Activated CD4-positive, alpha-beta T cell treated with anti-CD3 and anti-CD28 coated beads, Interleukin-2, Interleukin-6, amounts not matched to agents 100 ng/mL and 50 ng/mL, durations not matched to agents 16 hours and 8 hours (primary cell): ENCODE data around the gene COMMD4.
"Not testable (repeated sequence)": the region's sequence is repeated elsewhere in the genome, so short reads cannot be mapped to it uniquely, and the experiment has no call there.

ENCODE experiments used
- DNase-seq: peaks from one replicate; pipeline ENCODE4 v3.0.0-alpha.2; 2020

The COMMD4 gene

DNA sequence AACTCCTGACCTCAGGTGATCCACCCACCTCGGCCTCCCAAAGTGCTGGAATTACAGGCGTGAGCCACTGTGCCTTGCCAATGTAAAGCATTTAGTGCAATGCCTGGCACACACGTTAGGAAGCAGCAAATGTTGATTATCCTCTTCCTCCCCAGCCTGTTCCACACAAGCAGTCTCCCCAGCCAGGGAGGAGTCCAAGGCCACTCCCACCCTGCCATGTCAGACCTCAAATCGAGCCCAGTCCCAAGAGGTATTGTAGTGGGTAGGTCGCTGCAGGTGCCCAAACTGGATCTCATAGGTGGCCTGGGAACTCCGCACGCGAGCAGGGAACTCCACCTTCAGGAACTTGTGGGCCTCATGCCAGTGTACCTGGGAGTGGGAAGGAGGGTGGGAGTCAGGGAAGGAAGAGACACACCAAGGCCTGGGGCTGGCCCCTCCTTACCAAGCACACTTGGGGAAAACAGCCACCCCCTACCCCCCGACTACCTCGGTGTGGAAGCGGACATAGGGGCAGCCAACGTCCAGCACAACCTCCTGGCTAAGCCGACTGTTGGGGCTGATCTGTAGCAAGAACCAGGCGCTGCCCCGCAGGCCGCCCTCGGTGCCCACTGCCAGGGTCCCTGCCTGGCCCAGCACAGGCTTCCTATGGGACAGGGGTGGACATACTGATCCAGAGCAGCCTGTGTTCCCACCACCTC lies 22.3 kb downstream of the COMMD4 start:
- DNase-seq, result no peak

DNA sequence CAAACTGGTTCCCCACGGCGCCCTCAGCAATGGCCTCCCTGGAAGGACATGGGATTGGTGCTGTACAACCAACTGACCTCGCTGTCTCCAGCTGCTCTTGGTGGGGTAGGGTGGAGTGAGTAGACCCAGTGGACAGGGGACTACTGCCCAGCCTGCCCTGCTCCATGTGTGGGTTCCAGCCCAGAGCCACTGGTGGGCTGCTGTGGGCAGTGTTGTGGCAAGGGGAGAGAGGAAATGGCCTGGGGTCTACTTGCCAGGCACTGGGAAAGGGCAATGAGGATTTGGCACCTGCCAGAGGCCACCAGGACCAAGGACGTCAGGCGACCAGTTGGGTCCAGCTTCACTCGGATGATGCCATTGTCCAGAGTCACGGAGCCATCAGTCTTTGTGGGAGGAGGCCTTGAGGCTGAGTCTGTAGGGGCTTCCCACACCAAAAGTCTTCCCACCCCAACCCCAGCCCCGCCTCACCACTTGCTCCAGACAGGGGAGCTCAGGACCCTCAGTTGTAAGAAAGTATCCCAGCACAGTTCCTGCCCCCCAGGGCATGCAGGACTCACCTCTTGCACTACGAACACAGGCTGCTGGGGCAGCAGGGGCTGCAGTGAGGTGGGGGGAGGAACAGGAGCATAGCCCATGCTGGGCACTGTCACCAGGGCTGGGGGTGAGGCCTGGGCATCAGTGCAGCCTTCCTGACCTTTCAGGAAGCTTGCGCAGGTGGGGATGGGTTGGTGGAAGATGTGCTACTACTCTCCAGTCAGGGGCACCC lies 23.1 kb downstream of the COMMD4 start:
- no peak for DNase-seq

DNA sequence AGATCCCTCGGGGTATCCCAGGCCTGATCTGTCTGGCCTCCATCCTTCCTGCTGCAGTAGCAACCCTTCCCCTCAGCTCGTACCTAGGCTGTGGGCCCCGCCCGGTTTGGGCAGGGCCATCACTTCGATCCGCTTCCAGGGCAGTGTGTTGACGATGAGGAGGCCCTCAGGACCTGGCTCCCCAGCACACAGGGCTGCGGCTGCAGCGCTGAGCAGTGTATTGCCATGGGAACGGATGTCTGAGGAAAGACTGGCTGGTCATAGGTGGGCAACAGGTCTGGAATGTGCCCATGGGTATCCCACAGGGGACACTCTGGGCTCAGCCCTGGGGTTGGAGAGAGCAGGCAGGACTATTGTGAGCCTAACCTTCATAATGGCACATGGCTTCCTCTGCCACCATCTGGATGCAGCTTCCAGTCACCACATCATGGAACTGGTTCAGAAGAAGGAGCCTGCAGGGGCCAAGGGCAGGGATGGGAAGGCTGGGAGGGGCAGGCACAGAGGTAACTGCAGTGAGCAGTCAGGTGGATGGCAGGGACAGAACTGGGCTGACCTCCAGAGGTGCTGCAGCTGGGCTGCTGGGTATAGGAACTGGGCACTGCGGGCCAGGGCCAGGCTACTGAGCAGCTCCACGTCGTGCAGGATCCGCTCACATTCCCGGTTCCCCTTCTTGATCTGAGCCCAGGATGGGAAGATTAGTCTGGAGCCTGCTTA lies 23.8 kb downstream of the COMMD4 start:
- no peak for DNase-seq

DNA sequence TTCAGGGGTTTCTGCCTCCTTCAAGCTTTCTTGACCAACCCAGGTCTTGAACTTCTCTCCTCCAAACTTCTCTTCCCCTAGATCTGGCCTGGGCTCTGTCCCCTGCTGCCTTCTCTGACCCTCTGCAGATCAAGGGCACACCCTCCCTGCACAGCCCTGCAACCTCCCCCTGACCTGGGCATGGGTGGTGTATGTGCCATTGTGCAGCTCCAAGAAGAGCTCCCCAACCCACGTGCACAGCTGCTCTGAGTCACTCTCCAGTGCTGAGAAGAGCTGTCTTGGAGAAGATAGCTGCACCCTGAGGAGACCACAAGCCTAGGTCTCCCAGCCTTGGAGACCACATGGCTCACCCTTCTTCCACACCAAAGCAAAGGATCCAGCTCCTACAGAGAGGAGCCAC lies 24.5 kb downstream of the COMMD4 start:
- no peak for DNase-seq

DNA sequence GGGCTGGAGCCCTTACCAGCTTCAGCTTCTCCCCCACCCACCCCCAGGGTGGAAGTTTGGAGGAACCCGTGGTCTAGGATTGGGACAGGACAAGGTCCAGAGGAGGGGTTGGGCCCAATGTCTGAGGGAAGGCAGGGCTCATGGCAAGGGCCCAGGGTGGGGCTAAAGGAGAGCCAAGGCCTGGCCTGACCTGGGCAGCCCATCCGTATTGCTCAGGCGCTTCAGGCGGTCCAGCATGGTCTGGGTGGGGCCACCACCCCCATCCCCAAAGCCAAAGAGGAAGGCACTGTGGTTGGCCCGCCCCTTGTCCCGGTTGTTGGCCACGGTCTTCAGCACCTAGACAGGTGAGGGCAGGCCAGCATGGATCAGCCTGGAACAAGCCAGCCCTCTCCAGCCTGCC lies 25.0 kb downstream of the COMMD4 start:
- no peak for DNase-seq

DNA sequence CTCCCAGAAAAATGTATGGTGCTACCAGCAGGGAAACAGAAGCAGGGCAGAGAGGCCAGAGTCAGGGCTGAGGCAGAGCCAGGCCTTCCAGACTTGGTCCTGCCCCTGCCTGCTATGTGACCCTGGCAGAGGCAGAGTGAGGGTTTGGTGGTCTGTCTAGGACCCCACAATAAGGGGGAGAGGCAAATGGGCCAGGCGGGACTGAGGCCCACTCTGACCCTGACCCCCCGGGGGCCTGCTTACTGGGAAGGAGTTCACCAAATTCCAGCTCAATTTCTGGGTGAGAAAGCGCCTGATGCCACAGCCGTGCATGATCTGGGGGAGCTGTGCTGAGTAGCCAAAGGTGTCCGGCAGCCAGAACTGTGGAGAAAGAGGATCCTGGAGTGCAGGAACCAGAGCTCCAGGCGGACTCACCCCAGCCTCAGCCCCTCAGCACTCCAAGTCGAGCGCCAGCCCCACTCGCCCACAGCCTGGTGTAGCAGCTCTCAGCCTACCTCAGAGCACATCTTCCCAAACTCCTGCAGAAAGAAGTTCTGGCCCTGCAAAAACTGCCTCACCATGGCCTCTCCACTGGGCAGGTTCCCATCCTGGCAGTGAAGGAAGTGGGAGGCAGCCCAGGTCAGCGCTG lies 25.6 kb downstream of the COMMD4 start:
- DNase-seq, result no peak

DNA sequence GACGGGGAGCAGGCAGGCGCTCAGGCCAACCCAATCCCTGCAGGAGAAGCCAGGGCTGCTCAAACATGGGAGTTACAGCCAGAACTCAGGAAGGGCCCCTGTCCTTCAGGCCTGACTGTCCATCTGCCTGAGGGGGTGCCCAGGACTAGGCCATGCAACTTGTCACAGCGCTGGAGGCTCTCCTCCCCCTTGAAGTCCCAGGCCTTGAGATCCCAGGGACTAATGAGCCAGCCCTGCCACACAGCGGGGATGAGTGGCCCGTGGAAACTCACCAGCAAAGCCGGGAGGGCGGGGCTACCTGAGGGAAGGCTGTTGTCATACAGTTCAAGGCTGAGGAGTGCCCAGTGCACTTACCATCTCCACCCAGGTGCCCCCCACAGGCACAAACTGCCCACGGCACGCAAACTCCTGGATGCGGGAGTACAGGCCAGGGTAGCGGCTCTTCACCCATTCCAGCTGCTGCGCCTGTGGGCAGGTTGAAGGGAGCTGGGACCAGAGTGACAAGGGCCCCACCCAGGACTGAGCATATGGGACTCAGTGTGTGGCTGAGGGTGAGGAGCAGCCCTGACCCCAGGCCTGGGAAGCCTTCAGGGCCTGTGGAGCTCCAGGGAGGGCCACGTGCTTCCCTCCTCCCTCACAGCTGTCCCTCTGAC lies 26.3 kb downstream of the COMMD4 start:
- DNase-seq, result no peak

DNA sequence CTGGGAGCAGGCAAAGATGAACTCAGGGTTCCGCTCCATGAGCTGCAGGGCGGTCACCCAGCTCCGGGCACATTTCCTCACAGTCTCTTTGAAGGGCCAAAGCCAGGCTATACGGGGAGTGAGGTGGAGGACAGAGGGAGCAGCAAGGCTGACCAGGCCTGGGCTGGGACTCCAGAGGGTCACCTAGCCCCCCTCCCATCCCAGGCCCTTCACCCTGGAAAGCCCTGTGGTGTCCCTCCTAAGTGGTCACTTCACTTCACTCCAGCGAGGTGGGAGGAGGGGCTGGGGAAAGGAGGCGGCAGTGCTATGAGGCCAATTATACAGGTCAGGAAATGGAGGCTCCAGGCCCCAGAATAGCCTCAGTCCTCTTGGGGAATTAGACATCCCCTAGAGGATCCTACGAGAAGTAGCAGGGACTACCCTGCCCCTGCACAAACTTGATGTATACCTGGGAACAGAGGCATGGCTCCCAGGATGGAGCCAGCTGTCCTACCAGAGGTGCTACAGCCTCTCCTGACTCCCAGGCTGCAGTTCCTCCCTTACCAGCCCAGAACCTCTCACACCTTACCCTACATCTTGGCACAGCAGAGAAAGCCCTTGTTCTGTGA lies 26.9 kb downstream of the COMMD4 start:
- no peak for DNase-seq

DNA sequence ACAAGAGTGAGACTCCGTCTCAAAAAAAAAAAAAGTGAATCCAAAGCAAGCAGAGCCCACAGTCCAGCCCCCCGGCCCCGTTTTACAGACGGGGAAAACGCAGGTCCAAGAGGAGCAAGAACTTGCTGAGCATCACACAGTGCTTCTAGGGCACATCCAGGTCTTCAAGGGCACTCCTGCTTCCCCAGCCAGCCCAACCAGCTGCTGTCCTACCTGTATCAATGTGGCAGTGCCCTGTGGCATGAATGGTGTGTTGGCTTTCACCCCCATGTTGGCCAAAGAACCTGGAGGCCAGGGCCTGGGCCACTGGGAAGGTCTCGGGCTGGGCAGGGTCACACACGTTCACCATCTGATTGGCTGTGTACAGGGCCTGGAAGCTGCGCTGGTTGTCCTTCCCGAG lies 27.9 kb downstream of the COMMD4 start:
- no peak for DNase-seq

DNA sequence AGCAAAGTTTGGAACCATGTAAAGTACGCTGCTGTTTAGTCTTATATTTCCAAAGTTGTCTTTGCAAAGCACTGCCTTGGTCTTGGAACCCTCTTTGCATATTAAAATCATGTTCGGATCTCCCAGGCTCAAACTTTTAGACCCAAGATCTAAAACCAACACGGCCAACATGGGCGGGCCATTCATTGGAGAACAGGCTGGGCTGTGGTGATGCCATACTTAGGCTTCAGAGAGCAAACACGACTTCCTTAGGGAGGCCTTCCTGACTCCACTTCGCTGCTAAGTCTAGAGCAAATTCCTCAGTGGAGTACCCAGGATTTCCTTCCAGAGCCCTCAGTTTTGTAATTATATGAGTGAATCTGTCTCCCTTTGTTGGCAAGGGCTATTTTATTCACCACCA lies 29.0 kb downstream of the COMMD4 start:
- no peak for DNase-seq

DNA sequence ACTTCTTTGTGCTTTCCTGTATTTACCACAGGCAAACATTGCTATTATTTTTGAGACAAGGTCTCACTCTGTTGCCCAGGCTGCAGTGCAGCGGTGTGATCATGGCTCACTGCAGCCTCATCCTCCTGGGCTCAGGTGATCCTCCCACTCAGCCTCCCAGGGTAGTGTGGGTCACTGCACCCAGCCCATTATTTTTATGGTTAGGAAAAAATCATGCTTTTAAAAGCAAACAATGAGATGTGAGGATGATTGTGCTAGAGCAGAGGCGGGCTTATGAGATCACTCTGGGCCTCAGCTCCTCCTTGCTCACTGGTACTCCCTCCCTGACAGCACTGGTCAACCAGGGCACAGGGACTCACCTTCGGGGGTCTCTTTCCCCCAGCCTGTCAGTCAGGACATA lies 30.3 kb downstream of the COMMD4 start:
- no peak for DNase-seq

DNA sequence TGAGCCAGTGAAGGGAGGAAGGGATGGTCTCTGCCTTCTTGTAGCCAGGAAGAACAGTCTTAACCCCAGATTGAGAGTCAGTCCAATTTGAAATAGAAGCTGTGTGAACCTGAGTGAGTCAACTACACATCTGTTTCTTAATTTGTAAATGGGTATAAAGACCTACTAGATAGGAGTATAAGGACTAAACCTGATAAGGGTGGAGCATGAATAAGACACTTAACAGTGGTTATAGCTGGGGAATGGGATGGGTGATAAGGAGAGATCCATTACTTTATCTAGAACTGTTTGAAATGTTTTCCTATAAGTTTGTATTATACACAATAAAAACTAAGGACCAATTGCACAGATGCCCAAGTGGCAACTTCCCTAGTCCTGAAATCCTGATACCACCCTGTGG lies 31.1 kb downstream of the COMMD4 start:
- DNase-seq, result no peak

DNA sequence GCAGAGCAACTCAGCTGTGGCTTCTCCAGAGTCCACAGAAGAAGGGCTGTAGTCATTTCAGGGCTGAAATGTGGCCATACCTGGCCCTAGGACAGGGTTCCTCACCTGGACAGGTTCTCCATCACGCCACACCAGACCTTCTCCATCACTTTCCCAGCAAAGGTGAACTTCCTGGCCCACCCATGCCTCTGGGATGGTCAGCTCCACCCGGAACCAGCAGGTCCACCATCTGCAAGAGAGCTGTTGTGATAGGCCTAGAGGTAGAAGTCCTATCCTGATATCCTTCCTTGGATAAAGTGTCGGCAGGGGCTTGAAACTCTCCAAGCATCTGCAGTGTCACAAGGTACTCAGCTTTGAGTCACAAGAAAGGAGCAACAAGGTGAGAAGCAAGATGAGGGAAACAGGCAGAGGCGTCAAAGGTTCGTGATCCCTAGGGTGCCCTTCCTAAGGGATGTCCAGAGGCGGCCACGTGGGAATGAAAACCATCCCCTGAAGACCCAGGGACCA lies 31.6 kb downstream of the COMMD4 start:
- no peak for DNase-seq

DNA sequence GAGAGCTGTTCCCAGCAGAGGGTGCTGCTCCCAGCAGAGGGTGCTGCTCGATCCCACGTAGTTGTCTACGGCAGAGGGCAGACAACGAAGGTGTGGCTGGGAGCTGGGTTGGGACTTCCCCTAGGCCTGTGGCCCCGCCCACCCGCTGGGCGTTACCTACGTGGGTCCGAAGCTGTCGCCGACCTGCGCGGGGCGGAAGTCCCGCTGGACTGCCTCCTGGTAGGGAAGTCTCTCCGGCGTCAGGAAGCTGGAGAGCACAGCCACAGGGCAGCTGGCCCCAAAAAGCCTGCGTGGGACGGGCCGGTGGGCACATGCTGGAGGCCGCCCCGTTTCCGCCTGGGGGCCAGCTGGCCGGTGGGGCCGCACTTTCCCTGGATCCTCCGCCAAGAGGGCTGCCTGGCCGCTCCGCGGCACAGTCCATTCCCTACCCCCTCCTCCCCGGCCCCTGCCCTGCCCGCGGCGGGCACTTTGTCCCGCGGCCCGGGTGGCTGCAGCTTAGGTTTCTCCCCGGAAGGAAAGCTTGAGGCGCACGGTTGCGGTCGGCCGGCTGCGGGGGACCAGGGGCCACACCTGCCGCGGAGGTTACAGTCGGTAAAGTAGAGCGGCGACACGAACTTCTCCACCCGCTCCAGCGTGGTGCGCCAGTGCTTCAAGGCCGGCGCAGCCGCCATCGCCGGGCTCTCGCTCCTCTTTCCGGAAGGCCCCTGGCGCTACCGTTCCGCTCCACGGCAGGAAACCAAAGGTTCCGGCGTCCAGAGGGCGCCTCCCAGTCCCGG lies 32.2 kb downstream of the COMMD4 start, which contains the start of gene MAN2C1:
Gene MAN2C1, minus strand, starts transcription at position 695 of the 776 bp plus-strand sequence. Its CDS starts 24 bp downstream, at position 671.
- peak; percentile 97 for DNase-seq

DNA sequence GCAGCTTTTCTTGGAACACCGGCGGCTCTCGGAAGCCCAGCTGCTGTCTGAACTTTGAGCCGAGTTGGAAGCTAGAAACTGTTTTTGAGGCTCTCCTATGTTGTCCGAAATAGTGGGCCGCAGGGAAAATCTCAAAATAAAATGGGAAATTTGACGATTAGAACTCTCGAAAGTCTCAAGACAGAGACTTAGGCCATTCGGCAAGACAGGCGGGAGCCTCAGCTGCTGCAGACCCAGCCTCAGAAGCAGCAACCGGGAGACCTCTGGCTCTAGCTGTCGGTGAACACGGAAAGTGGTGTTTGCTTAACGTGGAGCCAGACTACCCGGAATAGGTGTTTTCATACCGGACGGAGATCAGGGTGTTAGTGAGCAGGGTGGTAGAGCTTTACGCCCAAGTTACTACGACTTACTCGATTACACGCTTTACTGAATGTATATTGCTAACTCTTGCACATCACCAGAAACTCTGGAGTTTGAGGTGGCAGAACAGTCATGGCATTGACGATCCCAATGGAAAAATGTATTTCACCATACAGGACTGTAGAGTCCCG lies 32.9 kb downstream of the COMMD4 start:
- no peak for DNase-seq

DNA sequence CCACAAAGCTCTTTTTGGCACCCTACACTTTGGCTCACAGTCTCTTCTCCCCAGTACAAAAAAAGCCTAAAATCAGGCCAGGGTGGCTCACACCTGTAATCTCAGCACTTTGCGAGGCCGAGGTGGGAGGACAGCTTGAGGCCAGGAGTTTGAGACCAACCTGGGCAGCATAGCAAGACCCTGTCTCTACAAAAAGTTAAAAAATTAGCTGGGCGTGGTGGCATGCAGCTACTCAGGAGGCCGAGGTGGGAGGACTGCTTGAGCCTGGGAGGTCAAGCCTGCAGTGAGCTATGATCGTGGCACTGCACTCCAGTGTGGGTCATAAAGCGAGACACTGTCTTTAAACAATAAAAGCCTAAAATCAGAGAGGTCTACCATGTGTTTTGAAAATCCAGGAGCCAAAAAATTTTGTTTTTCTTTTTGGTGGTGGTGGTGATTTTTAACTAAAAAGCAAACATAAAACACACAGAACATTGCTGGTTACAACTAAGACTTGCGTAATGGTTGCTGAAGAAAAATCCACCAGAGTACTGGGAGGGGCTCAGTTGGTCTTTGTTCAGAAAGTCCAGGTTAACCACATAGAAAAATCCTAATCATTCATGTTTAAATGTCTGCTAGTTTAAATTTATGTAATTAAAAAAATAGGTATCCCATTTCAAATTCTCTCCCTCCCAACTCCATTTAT lies 34.2 kb downstream of the COMMD4 start:
- no peak for DNase-seq

DNA sequence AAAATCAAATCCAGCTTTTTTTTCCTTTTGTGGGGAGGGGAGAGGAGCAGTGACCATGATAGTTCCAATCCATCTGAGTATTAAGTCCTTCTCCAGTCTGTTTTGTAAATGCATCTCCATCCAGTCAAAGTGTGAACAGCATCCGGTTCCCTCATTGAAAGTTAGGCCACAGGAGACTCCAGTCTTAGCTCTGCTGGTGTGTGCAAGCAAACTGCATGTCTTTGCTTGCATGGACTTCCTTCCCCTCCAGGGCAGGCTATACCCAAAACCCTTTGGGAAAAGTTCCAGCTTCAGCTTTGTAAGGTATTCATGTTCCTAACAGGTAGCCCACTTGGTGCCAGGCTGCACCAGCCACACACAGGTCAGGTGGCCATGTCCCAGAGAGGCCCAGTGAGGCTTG lies 35.6 kb downstream of the COMMD4 start:
- no peak for DNase-seq

DNA sequence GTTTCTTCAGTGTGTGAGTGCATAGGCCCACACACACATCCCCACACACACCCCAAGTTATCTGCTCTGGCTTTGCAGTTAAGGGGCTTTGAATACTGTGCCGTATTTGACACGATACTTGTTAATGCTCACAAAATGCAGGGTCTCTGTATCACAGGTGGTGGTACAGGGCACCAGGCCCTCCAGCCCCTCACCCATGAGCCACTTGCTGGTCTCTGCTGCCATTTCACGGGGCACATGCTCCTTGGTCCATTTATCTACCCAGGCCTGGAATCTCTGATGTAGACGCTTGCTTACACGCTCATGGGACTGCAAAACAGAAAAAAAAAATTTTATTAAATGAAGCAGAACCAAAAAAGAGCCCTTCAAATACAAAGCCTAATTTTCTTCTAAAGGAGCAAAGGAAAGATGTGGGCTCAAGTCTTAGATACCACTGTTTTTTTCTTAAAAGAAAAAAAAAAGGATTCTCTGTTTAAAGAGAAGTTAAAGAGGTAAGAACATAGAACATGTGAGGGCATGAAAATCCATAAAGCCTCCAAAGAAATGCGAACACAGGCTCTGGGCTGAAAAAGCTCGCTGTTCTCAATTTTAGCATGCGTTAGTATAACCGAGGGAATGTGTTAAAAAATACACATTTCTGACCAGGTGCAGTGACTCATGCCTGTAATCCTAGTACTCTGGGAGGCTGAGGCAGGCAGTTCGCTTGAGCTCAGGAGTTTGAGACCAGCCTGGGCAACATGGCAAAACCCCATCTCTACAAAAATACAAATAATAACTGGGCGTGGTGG lies 36.2 kb downstream of the COMMD4 start:
- no peak for DNase-seq

DNA sequence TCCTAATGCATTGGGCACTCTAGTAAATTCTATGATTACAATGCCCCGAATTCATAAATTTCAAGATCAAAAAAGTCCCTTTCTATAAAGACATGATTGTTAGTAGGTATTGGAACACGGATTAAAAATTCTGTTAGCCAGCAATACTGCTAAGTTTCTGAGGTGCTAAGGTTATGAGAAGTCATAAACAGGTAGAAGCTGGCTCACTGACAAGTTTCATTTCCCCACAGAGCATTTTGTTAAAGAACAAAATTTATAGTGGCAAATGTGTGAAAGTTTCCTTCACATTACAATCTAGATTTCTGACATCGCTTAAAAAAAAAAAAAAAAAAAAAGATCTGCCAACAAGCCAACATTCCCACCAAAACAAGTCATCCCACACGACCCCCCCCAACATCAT lies 44.9 kb downstream of the COMMD4 start:
- DNase-seq, result no peak

DNA sequence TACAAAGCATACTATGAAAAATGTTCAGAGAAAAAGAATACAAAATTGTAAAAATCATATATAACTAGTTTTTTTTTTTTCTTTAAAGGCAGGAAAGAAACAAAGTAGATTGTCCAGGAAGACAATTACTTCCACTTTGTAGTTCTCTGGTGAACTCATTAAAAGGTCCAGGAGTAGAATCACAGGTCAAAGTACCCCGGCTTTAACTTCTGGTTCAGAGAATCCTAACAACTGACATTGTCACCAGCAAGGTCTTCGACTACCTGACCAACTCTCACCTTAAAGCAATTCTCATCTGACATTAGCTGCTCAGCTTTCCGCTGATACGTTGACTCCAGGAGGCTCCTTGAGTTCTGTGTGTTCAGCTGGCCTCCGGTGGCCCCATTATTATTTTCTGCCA lies 48.1 kb downstream of the COMMD4 start:
- not testable (repeated sequence) for DNase-seq
